GM12878 (cell line): ENCODE results near the gene CD164L2. TPM values are rescaled to one million over a fixed set of nuclear protein-coding genes. Genes with fewer than 3 reads are reported as not detected.

ENCODE experiments used
- ATAC-seq: fragments of 200-7000 bp; cut with Tn5 transposase; 3 replicates; pipeline ENCODE4 v1.9.1; 2020; ENCODE audit warnings: mild to moderate bottlenecking, moderate library complexity
- BruUV-seq: library from RNA; stranded (reverse); fragments of 400-500 nt; replicated peaks from 2 replicates; lab custom pipeline; 2021; lab: Mats Ljungman, UMichigan
- CTCF ChIA-PET: fragments of 300-600 bp; sonication (Branson Sonifier 250); formaldehyde crosslinking; extraction: SDS; loops from one replicate; lab custom pipeline; 2021; ENCODE audit warnings: inconsistent platforms; lab: Yijun Ruan, JAX
- POLR2A ChIA-PET: fragments of 350-600 bp; formaldehyde crosslinking; extraction: SDS; loops from one replicate; lab custom pipeline; 2021; ENCODE audit warnings: inconsistent platforms; lab: Charles Lee
- RAD21 ChIA-PET: fragments of 300-600 bp; sonication (Branson Sonifier 250); formaldehyde crosslinking; loops from one replicate; lab custom pipeline; 2023; ENCODE audit warnings: antibody characterized with exemption; ENCODE audit not compliant: unreplicated experiment; lab: Charles Lee
- SMC1A ChIA-PET: fragments of 300-600 bp; sonication (Branson Sonifier 250); formaldehyde crosslinking; loops from one replicate; lab custom pipeline; 2023; ENCODE audit not compliant: unreplicated experiment, uncharacterized antibody; lab: Charles Lee
- DNase-seq: peaks from one replicate; pipeline ENCODE4 v3.0.0-alpha.2; 2011; ENCODE audit warnings: low read depth, low spot score
- FAIRE-seq: peaks from 3 replicates; lab custom pipeline; 2011; peaks lifted over from hg19 to GRCh38; lab: Jason Lieb, UNC
- H2AFZ ChIP-seq: 2 replicates; pipeline ENCODE4 v1.6.0; 2011; ENCODE audit warnings: low read depth, low read length, control low read depth; ENCODE audit not compliant: control insufficient read depth
- H3K27ac ChIP-seq: 2 replicates; pipeline ENCODE4 v1.5.1; 2011; ENCODE audit warnings: control low read depth; ENCODE audit not compliant: control insufficient read depth, insufficient read depth
- H3K27me3 ChIP-seq, 2 experiments: replicated peaks in 1 of 2; 2 replicates each; pipeline versions ENCODE4 v1.6.0 to v1.6.1; 2011; ENCODE audit warnings: low read length in 1 of 2; ENCODE audit not compliant: control insufficient read depth in 2 of 2, insufficient read depth in 2 of 2
- H3K36me3 ChIP-seq, 2 experiments: 2 replicates each; pipeline ENCODE4 v1.5.1; 2011; ENCODE audit warnings: low read length in 1 of 2; ENCODE audit not compliant: control insufficient read depth in 2 of 2, insufficient read depth in 2 of 2
- H3K4me1 ChIP-seq: 2 replicates; pipeline ENCODE4 v1.6.1; 2011; ENCODE audit warnings: mild to moderate bottlenecking, low read length, moderate library complexity, mixed read lengths; ENCODE audit not compliant: control insufficient read depth, insufficient read depth
- H3K4me2 ChIP-seq: 2 replicates; pipeline ENCODE4 v1.6.0; 2011; ENCODE audit warnings: control low read depth; ENCODE audit not compliant: control insufficient read depth, insufficient read depth
- H3K4me3 ChIP-seq: fragments of 200-600 bp; sonication (generic); 2 replicates; pipeline ENCODE4 v1.5.1; 2016
- H3K79me2 ChIP-seq: 2 replicates; pipeline ENCODE4 v1.6.0; 2011; ENCODE audit warnings: low read length; ENCODE audit not compliant: control insufficient read depth, insufficient read depth
- H3K9ac ChIP-seq: 2 replicates; pipeline ENCODE4 v1.8.0; 2011; ENCODE audit warnings: low read length, control low read depth, mixed read lengths; ENCODE audit not compliant: control insufficient read depth, insufficient read depth
- H3K9me3 ChIP-seq: replicated peaks from 3 replicates; pipeline ENCODE4 v1.5.1; 2011; ENCODE audit warnings: mild to moderate bottlenecking, low read length; ENCODE audit not compliant: control insufficient read depth, insufficient read depth
- H4K20me1 ChIP-seq: 2 replicates; pipeline ENCODE4 v1.6.0; 2011; ENCODE audit not compliant: control insufficient read depth, insufficient read depth
- BCL11A ChIP-seq: IDR thresholded peaks from 2 replicates; pipeline ENCODE4 v1.6.1; 2011; ENCODE audit warnings: low read depth, low read length
- CHD1 ChIP-seq: IDR thresholded peaks from 2 replicates; pipeline ENCODE4 v1.6.1; 2012; ENCODE audit warnings: low read depth, low read length, improper control_type of control experiment
- DPF2 ChIP-seq: fragments of 450-650 bp; IDR thresholded peaks from 2 replicates; pipeline ENCODE4 v1.6.1; 2017; ENCODE audit warnings: mild to moderate bottlenecking
- ETV6 ChIP-seq, 2 experiments: fragments of 450-650 bp in 1 of 2; IDR thresholded peaks in 1 of 2; conservative IDR thresholded peaks in 1 of 2; 2 replicates each; pipeline ENCODE4 v1.6.1; 2014; ENCODE audit warnings: antibody characterized with exemption in 1 of 2, borderline replicate concordance in 1 of 2, low read depth in 1 of 2, mild to moderate bottlenecking in 1 of 2, moderate library complexity in 1 of 2
- HDGF ChIP-seq: fragments of 450-650 bp; IDR thresholded peaks from 2 replicates; pipeline ENCODE4 v1.6.1; 2016; ENCODE audit warnings: antibody characterized with exemption
- KAT2A ChIP-seq: conservative IDR thresholded peaks from 2 replicates; pipeline ENCODE4 v1.6.1; 2011; ENCODE audit warnings: low read depth, low read length; ENCODE audit not compliant: control insufficient read depth
- MEF2B ChIP-seq: fragments of 450-650 bp; IDR thresholded peaks from 2 replicates; pipeline ENCODE4 v1.6.1; 2018; ENCODE audit warnings: mild to moderate bottlenecking, moderate library complexity; ENCODE audit not compliant: partially characterized antibody, poor library complexity, severe bottlenecking
- MTA2 ChIP-seq: fragments of 450-650 bp; IDR thresholded peaks from 2 replicates; pipeline ENCODE4 v1.6.1; 2016; ENCODE audit warnings: low read depth, mild to moderate bottlenecking, moderate library complexity
- MYB ChIP-seq: fragments of 150-350 bp; IDR thresholded peaks from 2 replicates; pipeline ENCODE4 v1.6.1; 2014; ENCODE audit warnings: mild to moderate bottlenecking, low read depth, low read length, borderline replicate concordance
- NFXL1 ChIP-seq: fragments of 450-650 bp; IDR thresholded peaks from 2 replicates; pipeline ENCODE4 v1.6.1; 2017; ENCODE audit warnings: antibody characterized with exemption, mild to moderate bottlenecking, borderline replicate concordance
- RAD51 ChIP-seq: fragments of 450-650 bp; IDR thresholded peaks from 2 replicates; pipeline ENCODE4 v1.6.1; 2016; ENCODE audit warnings: moderate library complexity, mild to moderate bottlenecking, inconsistent platforms
- SREBF1 ChIP-seq: IDR thresholded peaks from 2 replicates; pipeline ENCODE4 v1.6.1; 2012; ENCODE audit warnings: mild to moderate bottlenecking, low read length
- TCF12 ChIP-seq: IDR thresholded peaks from 2 replicates; pipeline ENCODE4 v1.6.1; 2011; ENCODE audit warnings: low read depth, mild to moderate bottlenecking, low read length
- ZNF384 ChIP-seq: IDR thresholded peaks from 2 replicates; pipeline ENCODE4 v1.6.1; 2012; ENCODE audit warnings: low read depth, mild to moderate bottlenecking, low read length, improper control_type of control experiment, borderline replicate concordance
- WGBS: methylation state at CpG from one replicate; pipeline ENCODE4 v1.1.6; 2016; ENCODE audit warnings: low lambda C conversion rate; ENCODE audit not compliant: insufficient replicate concordance, insufficient coverage; ENCODE audit errors: missing lambda C conversion rate; 5-methylcytosine and 5-hydroxymethylcytosine counted together
- in situ Hi-C: fragments of 300-500 bp; cut with MboI; formaldehyde crosslinking; loops from 9 replicates; pipeline ENCODE4 v1.14.3; 2018; ENCODE audit warnings: mixed read lengths
- intact Hi-C: fragments of 100-400 bp; cut with micrococcal nuclease; formaldehyde crosslinking; loops from one replicate; pipeline ENCODE4 v1.14.2; 2022; ENCODE audit not compliant: unreplicated experiment
- polyA plus RNA-seq, 11 experiments: library from polyadenylated mRNA; depleted of rRNA in 4 of 11; unstranded in 6 of 11; stranded (reverse) in 5 of 11; fragments of >200 nt; fragmentation: Nextera tagmentation in 4 of 11; fragmentation: Illumina TruSeq in 1 of 11; extraction: Ambion mirVana in 4 of 11; extraction: Trizol in 1 of 11; gene quantifications; 1 replicate in 1 of 11; 2 replicates in 10 of 11; pipeline versions ENCODE4 v1.2.1 to v1.2.3, GENCODE V29; 2011 to 2016; ENCODE audit warnings: inconsistent platforms in 2 of 11, missing spikeins in 2 of 11, low read depth in 1 of 11
- total RNA-seq, 4 experiments: library from RNA; depleted of rRNA in 3 of 4; stranded (reverse); fragments of >200 nt in 3 of 4; fragmentation: Illumina TruSeq in 1 of 4; extraction: Trizol in 1 of 4; gene quantifications; 2 replicates each; pipeline versions ENCODE4 v1.2.1 to v1.2.3, GENCODE V29; 2013 to 2021
- TF ChIP-seq, protein P1 (sequence below): fragments of 450-650 bp; IDR thresholded peaks from 2 replicates; pipeline ENCODE4 v1.6.1; 2014; ENCODE audit warnings: mild to moderate bottlenecking
- TF ChIP-seq, protein P2 (sequence below): fragments of 150-350 bp; IDR thresholded peaks from 2 replicates; pipeline ENCODE4 v1.6.1; 2014; ENCODE audit warnings: mild to moderate bottlenecking, low read depth, low read length
- TF ChIP-seq, protein P3 (sequence below): fragments of 450-650 bp; IDR thresholded peaks from 2 replicates; pipeline ENCODE4 v1.6.1; 2018; ENCODE audit warnings: mild to moderate bottlenecking, low read depth, moderate library complexity; ENCODE audit not compliant: partially characterized antibody
- TF ChIP-seq, protein P4 (sequence below): fragments of 450-650 bp; IDR thresholded peaks from 2 replicates; pipeline ENCODE4 v1.6.1; 2017; ENCODE audit warnings: mild to moderate bottlenecking

Gene CD164L2
- total and polyA plus RNA-seq, 10 of the 15 experiments (the other 5 are each of a cell fraction or from before 2014, with no cell fraction given), result not detected

DNA sequence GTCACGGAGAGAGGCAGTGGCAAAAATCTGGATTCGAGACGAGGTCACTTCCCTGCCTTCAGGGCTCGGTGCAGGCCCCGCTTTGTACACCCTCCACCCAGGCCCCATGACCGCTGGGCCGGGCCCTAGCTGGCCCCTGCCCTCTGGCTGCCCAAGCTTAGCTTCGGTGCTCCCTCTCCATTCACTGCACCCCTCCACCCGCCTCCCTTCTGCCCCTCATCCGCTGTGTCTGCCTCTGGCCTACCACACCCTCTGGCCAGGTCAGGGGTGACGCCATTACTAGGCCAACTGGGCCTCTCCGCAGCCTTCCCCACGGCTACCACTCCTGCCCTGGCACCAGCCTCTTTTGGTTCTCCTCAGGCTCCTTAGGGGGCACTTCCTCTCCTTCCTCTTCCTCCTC is 528 bp upstream of the CD164L2 start:
- H3K79me2 ChIP-seq, result no peaks in the 10 kb centered on the region
- H3K4me3 ChIP-seq, result no peak overlapping the region
- no TSS peak for BruUV-seq
- RAD21 ChIA-PET, result interaction anchor here (0.7 to 0.9 kb wide), 2 partner anchors 51 to 220 kb away, joined by 3 read pairs; partner anchors contain the start of gene AHDC1
- CTCF ChIA-PET, result interaction anchor here (0.6 to 9.0 kb wide), 7 partner anchors 19 to 86 kb away, joined by 3 to 242 read pairs (median 5); partner anchors contain the start of gene SYTL1
- 77% methylated on average over 13 of the region's 13 CpGs for WGBS
- no peaks in the 10 kb centered on the region for H3K9me3 ChIP-seq
- no peak overlapping the region for H3K9ac ChIP-seq
- in situ Hi-C loops (no loop called here), intact Hi-C loops (no loop called here)
- H3K36me3 ChIP-seq, result no peaks in the 10 kb centered on the region
- ATAC-seq (no peak), FAIRE-seq (no peak), DNase-seq (no peak)
- H3K27me3 ChIP-seq, result peaks cover 0 to 2% of the 10 kb centered on the region in 2 experiments; a peak in 2 of 4 replicates
- no peak overlapping the region for H3K4me2 ChIP-seq
- no peak overlapping the region for H3K27ac ChIP-seq
- POLR2A ChIA-PET, result no interaction called here
- H2AFZ ChIP-seq, result no peak overlapping the region
- no peaks in the 10 kb centered on the region; the same call in 1 of the 2 replicates for H3K4me1 ChIP-seq
- H4K20me1 ChIP-seq, result no peaks in the 10 kb centered on the region
- SMC1A ChIA-PET, result interaction anchor here (2.0 kb wide), 1 partner anchor 11 kb away, joined by 5 read pairs; no protein-coding TSS in a partner anchor
- TF ChIP-seq MTA2 (no peak), RAD51 (no peak), ZNF384 (no peak), MEF2B (no peak), MYB (no peak), NFXL1 (no peak), TCF12 (no peak), CHD1 (no peak), BCL11A (no peak), KAT2A (no peak), ETV6 (conservative IDR thresholded peaks at IDR 0.05 in 1 of 2, IDR thresholded peaks at IDR 0.05 in 1 of 2; ENCODE audit: borderline replicate concordance in 1 of 2, low read depth in 1 of 2) (no peak), SREBF1 (no peak), DPF2 (no peak), HDGF (no peak)
- TF ChIP-seq, protein P1, sequence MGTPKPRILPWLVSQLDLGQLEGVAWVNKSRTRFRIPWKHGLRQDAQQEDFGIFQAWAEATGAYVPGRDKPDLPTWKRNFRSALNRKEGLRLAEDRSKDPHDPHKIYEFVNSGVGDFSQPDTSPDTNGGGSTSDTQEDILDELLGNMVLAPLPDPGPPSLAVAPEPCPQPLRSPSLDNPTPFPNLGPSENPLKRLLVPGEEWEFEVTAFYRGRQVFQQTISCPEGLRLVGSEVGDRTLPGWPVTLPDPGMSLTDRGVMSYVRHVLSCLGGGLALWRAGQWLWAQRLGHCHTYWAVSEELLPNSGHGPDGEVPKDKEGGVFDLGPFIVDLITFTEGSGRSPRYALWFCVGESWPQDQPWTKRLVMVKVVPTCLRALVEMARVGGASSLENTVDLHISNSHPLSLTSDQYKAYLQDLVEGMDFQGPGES, result no peak
- TF ChIP-seq, protein P2, sequence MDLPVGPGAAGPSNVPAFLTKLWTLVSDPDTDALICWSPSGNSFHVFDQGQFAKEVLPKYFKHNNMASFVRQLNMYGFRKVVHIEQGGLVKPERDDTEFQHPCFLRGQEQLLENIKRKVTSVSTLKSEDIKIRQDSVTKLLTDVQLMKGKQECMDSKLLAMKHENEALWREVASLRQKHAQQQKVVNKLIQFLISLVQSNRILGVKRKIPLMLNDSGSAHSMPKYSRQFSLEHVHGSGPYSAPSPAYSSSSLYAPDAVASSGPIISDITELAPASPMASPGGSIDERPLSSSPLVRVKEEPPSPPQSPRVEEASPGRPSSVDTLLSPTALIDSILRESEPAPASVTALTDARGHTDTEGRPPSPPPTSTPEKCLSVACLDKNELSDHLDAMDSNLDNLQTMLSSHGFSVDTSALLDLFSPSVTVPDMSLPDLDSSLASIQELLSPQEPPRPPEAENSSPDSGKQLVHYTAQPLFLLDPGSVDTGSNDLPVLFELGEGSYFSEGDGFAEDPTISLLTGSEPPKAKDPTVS, result no peak
- TF ChIP-seq, protein P3, sequence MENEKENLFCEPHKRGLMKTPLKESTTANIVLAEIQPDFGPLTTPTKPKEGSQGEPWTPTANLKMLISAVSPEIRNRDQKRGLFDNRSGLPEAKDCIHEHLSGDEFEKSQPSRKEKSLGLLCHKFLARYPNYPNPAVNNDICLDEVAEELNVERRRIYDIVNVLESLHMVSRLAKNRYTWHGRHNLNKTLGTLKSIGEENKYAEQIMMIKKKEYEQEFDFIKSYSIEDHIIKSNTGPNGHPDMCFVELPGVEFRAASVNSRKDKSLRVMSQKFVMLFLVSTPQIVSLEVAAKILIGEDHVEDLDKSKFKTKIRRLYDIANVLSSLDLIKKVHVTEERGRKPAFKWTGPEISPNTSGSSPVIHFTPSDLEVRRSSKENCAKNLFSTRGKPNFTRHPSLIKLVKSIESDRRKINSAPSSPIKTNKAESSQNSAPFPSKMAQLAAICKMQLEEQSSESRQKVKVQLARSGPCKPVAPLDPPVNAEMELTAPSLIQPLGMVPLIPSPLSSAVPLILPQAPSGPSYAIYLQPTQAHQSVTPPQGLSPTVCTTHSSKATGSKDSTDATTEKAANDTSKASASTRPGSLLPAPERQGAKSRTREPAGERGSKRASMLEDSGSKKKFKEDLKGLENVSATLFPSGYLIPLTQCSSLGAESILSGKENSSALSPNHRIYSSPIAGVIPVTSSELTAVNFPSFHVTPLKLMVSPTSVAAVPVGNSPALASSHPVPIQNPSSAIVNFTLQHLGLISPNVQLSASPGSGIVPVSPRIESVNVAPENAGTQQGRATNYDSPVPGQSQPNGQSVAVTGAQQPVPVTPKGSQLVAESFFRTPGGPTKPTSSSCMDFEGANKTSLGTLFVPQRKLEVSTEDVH, result no peak
- TF ChIP-seq, protein P4, sequence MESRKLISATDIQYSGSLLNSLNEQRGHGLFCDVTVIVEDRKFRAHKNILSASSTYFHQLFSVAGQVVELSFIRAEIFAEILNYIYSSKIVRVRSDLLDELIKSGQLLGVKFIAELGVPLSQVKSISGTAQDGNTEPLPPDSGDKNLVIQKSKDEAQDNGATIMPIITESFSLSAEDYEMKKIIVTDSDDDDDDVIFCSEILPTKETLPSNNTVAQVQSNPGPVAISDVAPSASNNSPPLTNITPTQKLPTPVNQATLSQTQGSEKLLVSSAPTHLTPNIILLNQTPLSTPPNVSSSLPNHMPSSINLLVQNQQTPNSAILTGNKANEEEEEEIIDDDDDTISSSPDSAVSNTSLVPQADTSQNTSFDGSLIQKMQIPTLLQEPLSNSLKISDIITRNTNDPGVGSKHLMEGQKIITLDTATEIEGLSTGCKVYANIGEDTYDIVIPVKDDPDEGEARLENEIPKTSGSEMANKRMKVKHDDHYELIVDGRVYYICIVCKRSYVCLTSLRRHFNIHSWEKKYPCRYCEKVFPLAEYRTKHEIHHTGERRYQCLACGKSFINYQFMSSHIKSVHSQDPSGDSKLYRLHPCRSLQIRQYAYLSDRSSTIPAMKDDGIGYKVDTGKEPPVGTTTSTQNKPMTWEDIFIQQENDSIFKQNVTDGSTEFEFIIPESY, result no peak
